PC-9 (cell line): ENCODE results near the gene CD109.

ENCODE experiments used
- EZH2 ChIP-seq: fragments of 200-600 bp; sonication (generic); IDR thresholded peaks from 2 replicates; pipeline ENCODE4 v1.8.0; 2017; ENCODE audit warnings: antibody characterized with exemption, low read depth
- TF ChIP-seq, protein P1 (sequence below): fragments of 200-600 bp; sonication (generic); conservative IDR thresholded peaks from 2 replicates; pipeline ENCODE4 v1.6.1; 2017; ENCODE audit warnings: mixed run types, antibody characterized with exemption, mild to moderate bottlenecking, moderate library complexity

- TF ChIP-seq, protein P1, sequence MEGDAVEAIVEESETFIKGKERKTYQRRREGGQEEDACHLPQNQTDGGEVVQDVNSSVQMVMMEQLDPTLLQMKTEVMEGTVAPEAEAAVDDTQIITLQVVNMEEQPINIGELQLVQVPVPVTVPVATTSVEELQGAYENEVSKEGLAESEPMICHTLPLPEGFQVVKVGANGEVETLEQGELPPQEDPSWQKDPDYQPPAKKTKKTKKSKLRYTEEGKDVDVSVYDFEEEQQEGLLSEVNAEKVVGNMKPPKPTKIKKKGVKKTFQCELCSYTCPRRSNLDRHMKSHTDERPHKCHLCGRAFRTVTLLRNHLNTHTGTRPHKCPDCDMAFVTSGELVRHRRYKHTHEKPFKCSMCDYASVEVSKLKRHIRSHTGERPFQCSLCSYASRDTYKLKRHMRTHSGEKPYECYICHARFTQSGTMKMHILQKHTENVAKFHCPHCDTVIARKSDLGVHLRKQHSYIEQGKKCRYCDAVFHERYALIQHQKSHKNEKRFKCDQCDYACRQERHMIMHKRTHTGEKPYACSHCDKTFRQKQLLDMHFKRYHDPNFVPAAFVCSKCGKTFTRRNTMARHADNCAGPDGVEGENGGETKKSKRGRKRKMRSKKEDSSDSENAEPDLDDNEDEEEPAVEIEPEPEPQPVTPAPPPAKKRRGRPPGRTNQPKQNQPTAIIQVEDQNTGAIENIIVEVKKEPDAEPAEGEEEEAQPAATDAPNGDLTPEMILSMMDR: no peak
- TF ChIP-seq EZH2: no peak
Observed at GRCh38 chr6:73704798-73705197, 8.8 kb downstream of the CD109 start.
